C4-2B (cell line): Measurements from ENCODE around the gene KCNIP1.

ENCODE experiments used
- ZFX ChIP-seq: fragments of 450-650 bp; IDR thresholded peaks from 2 replicates; pipeline ENCODE4 v1.6.1; 2017
- TF ChIP-seq, protein P1 (sequence below): fragments of 450-650 bp; conservative IDR thresholded peaks from 2 replicates; pipeline ENCODE4 v1.5.1; 2017; ENCODE audit warnings: mild to moderate bottlenecking

DNA sequence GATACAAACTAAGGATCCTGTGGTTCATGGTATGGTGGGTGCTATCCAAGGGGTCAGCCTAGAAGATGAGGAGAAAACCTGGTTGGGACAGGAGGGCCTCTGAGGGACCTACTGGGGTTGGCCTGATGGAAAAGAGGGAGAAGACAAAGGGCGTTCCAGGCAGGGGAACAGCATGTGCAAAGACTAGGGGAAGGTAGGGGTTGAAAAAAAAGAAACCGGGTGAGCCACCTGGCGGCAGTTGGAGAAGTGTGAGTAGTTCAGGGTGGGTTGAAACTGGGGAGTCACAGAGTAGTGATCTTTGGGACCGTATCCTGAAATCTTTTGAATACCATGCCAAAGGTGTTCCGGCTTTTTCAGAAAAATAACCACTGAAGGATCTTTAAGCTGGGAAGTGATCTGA is 271.0 kb downstream of the KCNIP1 start:
- TF ChIP-seq, protein P1, sequence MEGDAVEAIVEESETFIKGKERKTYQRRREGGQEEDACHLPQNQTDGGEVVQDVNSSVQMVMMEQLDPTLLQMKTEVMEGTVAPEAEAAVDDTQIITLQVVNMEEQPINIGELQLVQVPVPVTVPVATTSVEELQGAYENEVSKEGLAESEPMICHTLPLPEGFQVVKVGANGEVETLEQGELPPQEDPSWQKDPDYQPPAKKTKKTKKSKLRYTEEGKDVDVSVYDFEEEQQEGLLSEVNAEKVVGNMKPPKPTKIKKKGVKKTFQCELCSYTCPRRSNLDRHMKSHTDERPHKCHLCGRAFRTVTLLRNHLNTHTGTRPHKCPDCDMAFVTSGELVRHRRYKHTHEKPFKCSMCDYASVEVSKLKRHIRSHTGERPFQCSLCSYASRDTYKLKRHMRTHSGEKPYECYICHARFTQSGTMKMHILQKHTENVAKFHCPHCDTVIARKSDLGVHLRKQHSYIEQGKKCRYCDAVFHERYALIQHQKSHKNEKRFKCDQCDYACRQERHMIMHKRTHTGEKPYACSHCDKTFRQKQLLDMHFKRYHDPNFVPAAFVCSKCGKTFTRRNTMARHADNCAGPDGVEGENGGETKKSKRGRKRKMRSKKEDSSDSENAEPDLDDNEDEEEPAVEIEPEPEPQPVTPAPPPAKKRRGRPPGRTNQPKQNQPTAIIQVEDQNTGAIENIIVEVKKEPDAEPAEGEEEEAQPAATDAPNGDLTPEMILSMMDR, result no peak; the same call in 1 of the 2 replicates
- no peak for TF ChIP-seq ZFX
